ENCODE measurements around the gene IRF2BPL. TPM values are rescaled to one million over a fixed set of nuclear protein-coding genes. Genes with fewer than 3 reads are reported as not detected.

Gene IRF2BPL
- total RNA-seq, 4 donors from 2014 or later, result 31.1 to 70.0 (median 34.4) TPM

- peak; percentile 67 for ATAC-seq (ENCODE audit: low FRiP score)
- DNase-seq (ENCODE audit: low spot score), result peak; percentile 62
- TF ChIP-seq, protein P1, sequence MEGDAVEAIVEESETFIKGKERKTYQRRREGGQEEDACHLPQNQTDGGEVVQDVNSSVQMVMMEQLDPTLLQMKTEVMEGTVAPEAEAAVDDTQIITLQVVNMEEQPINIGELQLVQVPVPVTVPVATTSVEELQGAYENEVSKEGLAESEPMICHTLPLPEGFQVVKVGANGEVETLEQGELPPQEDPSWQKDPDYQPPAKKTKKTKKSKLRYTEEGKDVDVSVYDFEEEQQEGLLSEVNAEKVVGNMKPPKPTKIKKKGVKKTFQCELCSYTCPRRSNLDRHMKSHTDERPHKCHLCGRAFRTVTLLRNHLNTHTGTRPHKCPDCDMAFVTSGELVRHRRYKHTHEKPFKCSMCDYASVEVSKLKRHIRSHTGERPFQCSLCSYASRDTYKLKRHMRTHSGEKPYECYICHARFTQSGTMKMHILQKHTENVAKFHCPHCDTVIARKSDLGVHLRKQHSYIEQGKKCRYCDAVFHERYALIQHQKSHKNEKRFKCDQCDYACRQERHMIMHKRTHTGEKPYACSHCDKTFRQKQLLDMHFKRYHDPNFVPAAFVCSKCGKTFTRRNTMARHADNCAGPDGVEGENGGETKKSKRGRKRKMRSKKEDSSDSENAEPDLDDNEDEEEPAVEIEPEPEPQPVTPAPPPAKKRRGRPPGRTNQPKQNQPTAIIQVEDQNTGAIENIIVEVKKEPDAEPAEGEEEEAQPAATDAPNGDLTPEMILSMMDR (IDR thresholded peaks at IDR 0.05), result no peak
Measured at GRCh38 chr14:77032844-77033621, 4.5 kb upstream of the IRF2BPL start.

GRCh38 chr14:77032491-77032843 is 4.0 kb upstream of the IRF2BPL start:
- ATAC-seq (ENCODE audit: low FRiP score), result no peak
- TF ChIP-seq, protein P1 (IDR thresholded peaks at IDR 0.05), result no peak
- no peak for DNase-seq (ENCODE audit: low spot score)

- ATAC-seq (ENCODE audit: low FRiP score), result peak; percentile 10
- TF ChIP-seq, protein P1 (IDR thresholded peaks at IDR 0.05), result no peak
- DNase-seq (ENCODE audit: low spot score), result no peak
Measured at GRCh38 chr14:77031759-77032490, 3.4 kb upstream of the IRF2BPL start.

DNA sequence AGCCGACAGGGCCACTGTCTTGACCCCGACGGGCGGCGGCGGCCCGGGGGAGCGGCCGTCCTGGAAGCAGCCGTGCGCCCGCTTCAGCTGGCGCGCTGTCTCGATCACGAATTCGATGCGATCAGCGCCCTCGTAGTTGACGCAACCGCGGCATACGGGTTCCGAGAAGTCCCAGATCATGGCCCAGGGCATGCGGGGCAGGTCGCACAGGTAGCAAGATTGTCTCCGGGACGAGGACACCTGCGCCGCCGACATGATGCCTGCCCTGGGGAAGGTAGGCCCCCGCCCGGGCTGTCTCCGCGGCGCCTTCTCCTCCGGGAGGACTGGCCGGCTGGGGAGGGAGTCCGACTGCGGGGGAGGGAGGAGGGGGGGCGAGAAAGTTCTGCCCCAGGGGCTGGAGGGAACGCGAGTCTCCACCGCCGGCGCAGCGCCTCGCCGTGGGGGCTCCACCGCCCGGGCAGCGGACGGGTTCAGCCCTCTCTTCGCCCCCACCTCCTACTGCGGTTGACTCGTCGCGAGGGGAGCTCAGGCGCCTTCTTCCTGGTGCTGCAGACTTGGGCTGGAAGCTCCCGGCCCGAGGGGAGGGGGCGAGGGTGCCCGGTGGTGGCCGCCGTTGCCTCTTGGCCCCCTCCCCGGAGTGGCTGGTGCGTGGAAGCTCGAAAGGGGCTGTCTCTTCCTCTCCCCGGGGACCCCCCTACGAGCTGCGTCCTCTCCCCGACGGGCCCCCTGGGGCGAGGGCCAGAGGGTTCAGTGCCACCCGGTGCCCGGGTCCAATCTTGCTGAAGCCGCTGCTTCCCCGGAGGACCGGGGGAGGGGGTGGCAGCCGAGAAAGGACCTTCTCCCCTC is 747 bp downstream of the IRF2BPL start:
- ATAC-seq (ENCODE audit: low FRiP score) (peak; percentile 7), DNase-seq (ENCODE audit: low spot score) (no peak)
- TF ChIP-seq, protein P1 (IDR thresholded peaks at IDR 0.05), result no peak

GRCh38 chr14:77026930-77027537 is 1.5 kb downstream of the IRF2BPL start:
- TF ChIP-seq, protein P1 (IDR thresholded peaks at IDR 0.05), result no peak
- DNase-seq (ENCODE audit: low spot score) (no peak), ATAC-seq (ENCODE audit: low FRiP score) (no peak)

DNA sequence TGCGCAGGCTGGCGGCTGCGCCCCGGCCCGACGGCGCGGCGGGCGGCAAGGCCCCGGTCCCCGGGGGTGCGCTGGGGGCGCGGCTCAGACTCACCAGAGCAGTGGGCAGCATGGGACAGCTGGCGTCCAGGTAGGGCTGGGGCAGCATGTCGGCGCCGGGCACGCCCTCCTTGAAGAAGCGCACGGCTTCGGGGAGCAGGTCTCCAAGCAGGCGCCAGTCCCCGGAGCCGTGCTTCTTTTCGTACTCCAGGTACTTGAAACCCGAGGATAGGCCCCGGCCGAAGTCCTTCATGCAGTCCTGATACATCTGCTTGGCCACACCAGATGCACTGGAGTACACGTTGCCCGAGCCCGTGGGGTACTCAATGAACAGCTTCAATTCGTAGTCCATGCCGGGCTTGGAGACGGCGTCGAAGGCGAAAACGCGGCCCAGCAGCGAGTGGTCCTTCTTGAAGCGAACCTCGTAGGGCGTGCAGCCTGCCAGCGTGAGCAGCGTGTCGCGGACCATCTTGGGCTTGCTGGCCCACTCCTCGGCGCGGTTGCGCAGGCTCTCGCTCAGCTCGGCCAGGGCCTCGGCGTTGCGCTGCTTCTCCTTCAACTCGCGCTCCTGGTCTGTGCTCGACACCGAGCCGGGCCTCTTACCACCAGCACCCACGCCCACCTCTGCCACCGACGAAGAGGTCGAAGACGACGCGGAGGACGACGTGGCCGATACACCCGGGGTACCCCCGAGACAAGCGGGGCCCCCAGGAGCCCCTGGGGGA is 2.2 kb downstream of the IRF2BPL start:
- ATAC-seq (ENCODE audit: low FRiP score), result no peak
- TF ChIP-seq, protein P1 (IDR thresholded peaks at IDR 0.05), result no peak

More for the DNA sequence above, 2.2 kb downstream of the IRF2BPL start:
- no peak for DNase-seq (ENCODE audit: low spot score)

All from omental fat pad (tissue), 4 donors.